22Rv1 (cell line): ENCODE results near the gene MINAR2.

ENCODE experiments used
- ZFX ChIP-seq: fragments of 450-650 bp; IDR thresholded peaks from 2 replicates; pipeline ENCODE4 v1.6.1; 2017; ENCODE audit warnings: antibody characterized with exemption, borderline replicate concordance
- TF ChIP-seq, protein P1 (sequence below): fragments of 450-650 bp; IDR thresholded peaks from 2 replicates; pipeline ENCODE4 v1.5.1; 2017; ENCODE audit warnings: mild to moderate bottlenecking

DNA sequence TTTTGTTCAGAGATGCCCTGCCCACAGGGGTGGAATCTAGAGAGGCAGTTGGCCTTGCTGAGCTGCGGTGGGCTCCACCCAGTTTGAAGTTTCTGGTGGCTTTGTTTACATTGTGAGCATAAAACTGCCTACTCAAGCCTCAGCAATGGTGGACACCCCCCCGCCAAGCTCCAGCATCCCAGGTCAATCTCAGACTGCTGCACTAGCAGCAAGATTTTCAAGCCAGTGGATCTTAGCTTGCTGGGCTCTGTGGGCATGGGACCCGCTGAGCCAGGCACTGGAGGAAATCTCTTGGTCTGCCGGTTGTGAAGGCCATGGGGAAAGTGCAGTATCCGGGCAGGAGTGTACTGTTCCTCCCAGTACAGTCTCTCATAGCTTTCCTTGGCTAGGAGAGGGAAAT, 55.5 kb downstream of the MINAR2 start:
- TF ChIP-seq, protein P1, sequence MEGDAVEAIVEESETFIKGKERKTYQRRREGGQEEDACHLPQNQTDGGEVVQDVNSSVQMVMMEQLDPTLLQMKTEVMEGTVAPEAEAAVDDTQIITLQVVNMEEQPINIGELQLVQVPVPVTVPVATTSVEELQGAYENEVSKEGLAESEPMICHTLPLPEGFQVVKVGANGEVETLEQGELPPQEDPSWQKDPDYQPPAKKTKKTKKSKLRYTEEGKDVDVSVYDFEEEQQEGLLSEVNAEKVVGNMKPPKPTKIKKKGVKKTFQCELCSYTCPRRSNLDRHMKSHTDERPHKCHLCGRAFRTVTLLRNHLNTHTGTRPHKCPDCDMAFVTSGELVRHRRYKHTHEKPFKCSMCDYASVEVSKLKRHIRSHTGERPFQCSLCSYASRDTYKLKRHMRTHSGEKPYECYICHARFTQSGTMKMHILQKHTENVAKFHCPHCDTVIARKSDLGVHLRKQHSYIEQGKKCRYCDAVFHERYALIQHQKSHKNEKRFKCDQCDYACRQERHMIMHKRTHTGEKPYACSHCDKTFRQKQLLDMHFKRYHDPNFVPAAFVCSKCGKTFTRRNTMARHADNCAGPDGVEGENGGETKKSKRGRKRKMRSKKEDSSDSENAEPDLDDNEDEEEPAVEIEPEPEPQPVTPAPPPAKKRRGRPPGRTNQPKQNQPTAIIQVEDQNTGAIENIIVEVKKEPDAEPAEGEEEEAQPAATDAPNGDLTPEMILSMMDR = no peak
- TF ChIP-seq ZFX = no peak
